Retinal pigment epithelial cell (primary cell): Measurements from ENCODE around the gene ADCY7.

Experiments used
- DNase-seq: peaks from one replicate; pipeline ENCODE4 v3.0.0-alpha.2; 2010; ENCODE audit warnings: low read depth
- H3K4me3 ChIP-seq: 2 replicates; pipeline ENCODE4 v1.5.1; 2011; ENCODE audit warnings: mild to moderate bottlenecking, low read length, control low read depth, moderate library complexity
- TF ChIP-seq, protein P1 (sequence below): conservative IDR thresholded peaks from 2 replicates; pipeline ENCODE4 v1.5.1; 2011; ENCODE audit warnings: low read depth, low read length, control low read depth, inconsistent platforms

ADCY7 gene

DNA sequence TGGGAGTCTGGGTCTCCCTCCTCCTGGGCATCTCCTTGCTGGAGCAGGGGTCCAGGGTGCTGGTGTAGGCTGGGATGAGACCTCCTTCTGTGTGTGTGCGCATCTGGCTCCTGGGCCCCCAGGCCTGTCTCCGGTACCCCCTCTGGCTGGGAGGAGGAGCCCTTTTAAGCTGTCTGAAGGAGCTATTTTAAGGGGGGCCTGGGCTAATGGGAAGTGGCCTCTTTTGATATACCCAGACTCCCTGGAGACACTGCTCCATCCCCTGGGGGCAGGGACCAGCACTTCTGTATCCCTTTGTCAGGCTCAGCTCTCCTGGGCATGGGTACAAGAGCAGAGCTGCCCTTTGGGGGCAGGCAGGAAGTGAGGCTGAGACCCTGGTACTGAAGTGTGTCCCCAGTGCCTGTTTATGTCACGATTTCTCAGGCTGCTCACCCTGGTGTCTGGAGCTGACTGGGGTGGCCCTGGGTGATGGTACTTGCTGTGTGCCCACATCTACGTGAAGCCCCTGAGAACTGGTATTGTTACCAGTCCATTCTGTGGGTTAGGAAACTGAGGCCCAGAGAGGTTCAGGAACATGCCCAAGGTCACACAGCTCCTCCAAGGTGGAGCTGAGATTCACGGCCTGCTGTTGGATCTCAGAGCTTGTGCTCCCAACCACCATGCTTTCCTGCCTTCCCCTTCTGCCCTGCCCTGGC is 6.5 kb downstream of the ADCY7 start:
- no peak for DNase-seq
- no peak overlapping the region for H3K4me3 ChIP-seq
- TF ChIP-seq, protein P1, sequence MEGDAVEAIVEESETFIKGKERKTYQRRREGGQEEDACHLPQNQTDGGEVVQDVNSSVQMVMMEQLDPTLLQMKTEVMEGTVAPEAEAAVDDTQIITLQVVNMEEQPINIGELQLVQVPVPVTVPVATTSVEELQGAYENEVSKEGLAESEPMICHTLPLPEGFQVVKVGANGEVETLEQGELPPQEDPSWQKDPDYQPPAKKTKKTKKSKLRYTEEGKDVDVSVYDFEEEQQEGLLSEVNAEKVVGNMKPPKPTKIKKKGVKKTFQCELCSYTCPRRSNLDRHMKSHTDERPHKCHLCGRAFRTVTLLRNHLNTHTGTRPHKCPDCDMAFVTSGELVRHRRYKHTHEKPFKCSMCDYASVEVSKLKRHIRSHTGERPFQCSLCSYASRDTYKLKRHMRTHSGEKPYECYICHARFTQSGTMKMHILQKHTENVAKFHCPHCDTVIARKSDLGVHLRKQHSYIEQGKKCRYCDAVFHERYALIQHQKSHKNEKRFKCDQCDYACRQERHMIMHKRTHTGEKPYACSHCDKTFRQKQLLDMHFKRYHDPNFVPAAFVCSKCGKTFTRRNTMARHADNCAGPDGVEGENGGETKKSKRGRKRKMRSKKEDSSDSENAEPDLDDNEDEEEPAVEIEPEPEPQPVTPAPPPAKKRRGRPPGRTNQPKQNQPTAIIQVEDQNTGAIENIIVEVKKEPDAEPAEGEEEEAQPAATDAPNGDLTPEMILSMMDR: no peak

GRCh38 chr16:50273382-50273690 is 7.0 kb downstream of the ADCY7 start:
- H3K4me3 ChIP-seq: no peak overlapping the region
- no peak for DNase-seq
- TF ChIP-seq, protein P1: no peak

DNA sequence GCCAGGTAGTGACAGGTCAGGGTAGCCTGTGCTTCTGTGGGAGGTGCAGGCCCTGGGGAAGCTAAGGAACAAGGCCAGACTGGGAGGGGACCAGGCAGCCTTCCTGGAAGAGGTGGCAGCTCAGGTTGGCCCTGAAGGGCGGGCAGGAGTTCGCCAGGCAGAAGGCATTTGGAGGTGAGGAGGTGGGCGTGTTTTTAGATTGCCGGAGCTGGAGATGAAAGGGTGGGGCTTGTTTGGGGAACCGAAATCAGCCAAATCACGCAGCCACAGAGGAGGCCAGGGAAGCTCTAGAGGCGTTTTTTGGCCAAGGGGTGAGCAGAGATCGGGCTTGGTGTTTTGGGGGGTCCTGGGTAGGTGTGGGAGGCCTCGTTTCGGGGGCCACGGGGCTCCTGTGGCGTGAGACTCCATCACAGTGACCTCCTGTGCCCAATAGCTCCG is 7.6 kb downstream of the ADCY7 start:
- TF ChIP-seq, protein P1: no peak
- no peak for DNase-seq
- no peak overlapping the region for H3K4me3 ChIP-seq

DNA sequence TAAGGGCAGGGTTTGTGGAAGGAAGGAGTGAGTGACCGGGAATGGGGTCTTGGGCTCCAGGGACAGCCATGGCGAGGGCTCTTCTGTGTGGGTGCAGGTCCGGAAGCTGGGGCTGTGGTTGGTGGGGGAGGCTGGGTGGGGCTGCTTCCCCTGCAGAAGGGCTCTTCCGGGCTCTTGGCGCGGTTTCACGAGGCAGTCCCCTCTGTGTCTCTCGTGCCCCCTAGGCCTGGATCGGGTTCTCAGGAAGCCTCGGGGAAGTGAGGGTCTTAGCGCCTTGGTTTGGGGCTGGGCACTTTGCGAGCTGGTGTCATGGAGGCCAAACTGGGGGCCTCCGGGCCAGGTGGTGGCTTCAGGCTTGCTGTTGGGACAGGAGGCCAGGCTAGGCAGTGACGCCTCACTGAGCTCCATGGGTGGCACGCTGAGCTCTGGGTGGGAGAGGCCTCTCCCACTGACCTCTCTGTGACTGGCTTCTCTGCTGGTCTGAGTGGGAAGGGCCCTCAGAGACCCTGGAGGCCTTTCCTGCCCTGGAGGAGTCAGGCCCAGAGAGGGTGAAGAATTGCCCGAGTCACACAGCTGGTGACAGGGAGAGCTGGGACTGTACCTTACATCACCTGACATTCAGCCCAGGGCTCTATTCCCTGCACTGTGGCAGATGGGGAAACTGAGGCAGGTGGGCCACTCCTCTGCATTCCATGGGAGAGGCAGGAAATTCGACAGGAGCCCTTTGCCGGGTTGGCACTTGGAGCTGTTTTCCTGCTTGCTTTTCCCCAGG is 8.2 kb downstream of the ADCY7 start:
- TF ChIP-seq, protein P1: no peak
- H3K4me3 ChIP-seq: no peak overlapping the region
- DNase-seq: no peak

GRCh38 chr16:50275098-50275415 is 8.7 kb downstream of the ADCY7 start:
- TF ChIP-seq, protein P1: no peak
- DNase-seq: no peak
- no peak overlapping the region for H3K4me3 ChIP-seq

GRCh38 chr16:50275428-50276325 is 9.3 kb downstream of the ADCY7 start:
- H3K4me3 ChIP-seq: no peak overlapping the region
- no peak for DNase-seq
- TF ChIP-seq, protein P1: no peak

DNA sequence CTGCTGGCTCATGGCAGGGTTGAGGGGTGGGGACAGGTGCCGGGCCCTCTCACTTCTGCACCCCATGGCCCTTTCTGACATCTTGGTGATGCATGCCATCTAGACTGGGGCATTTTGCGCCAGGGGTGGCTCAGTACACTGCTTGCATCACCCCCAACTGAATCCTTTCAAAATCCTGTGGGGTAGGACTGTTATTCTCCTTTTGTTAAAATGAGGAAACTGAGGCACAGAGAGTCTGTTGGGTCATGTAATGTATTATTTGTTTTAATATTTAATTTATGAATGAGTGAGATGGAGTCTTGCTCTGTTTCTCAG is 9.9 kb downstream of the ADCY7 start:
- TF ChIP-seq, protein P1: no peak
- DNase-seq: no peak
- no peak overlapping the region for H3K4me3 ChIP-seq
